Astrocyte (in vitro differentiated cells and primary cell): Measurements from ENCODE around the gene BRD7.

ENCODE experiments used
- EZH2 ChIP-seq: IDR thresholded peaks from 2 replicates; pipeline ENCODE4 v1.6.1; 2012; ENCODE audit warnings: mild to moderate bottlenecking, low read length, inconsistent platforms; ENCODE audit not compliant: insufficient read depth
- TF ChIP-seq, protein P1 (sequence below): IDR thresholded peaks from 2 replicates; pipeline ENCODE4 v1.5.1; 2011; ENCODE audit warnings: low read depth, mild to moderate bottlenecking, inconsistent platforms, low read length, moderate library complexity; ENCODE audit not compliant: insufficient read depth

GRCh38 chr16:50371036-50371716 lies 2.4 kb upstream of the BRD7 start:
- TF ChIP-seq, protein P1, sequence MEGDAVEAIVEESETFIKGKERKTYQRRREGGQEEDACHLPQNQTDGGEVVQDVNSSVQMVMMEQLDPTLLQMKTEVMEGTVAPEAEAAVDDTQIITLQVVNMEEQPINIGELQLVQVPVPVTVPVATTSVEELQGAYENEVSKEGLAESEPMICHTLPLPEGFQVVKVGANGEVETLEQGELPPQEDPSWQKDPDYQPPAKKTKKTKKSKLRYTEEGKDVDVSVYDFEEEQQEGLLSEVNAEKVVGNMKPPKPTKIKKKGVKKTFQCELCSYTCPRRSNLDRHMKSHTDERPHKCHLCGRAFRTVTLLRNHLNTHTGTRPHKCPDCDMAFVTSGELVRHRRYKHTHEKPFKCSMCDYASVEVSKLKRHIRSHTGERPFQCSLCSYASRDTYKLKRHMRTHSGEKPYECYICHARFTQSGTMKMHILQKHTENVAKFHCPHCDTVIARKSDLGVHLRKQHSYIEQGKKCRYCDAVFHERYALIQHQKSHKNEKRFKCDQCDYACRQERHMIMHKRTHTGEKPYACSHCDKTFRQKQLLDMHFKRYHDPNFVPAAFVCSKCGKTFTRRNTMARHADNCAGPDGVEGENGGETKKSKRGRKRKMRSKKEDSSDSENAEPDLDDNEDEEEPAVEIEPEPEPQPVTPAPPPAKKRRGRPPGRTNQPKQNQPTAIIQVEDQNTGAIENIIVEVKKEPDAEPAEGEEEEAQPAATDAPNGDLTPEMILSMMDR = no peak
- no peak for TF ChIP-seq EZH2
